Glomerular visceral epithelial cell (primary cell): ENCODE measurements around the gene NFKBIE.

Experiments used
- DNase-seq: peaks from one replicate; pipeline ENCODE4 v3.0.0-alpha.2; 2016; ENCODE audit errors: extremely low spot score

Gene NFKBIE

DNA sequence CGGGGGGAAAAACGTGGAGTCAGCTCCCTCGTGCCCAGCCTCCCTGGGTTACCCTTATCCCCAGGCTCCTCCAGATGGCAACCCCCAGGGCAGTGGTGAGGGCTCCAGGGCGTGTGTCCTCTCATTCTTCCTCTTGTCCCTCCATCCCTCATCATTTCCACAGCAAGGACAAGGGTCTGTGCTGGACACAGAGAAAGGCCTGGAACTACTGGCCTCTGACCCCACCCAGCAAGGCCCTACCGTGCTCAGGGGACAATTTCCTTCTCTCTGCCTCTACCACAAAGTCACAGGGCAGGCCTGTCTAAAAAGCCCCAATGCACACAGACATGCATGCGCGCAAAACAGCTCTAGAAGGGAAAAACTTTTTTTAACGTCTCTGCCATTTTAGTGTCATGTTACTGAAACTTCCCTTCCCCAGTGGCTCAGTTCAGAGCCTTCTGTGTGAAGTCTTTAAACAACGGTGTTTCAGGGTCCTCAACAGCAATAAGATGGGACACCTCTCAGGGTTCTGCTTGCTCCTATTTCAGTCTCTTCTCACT is 7.0 kb downstream of the NFKBIE start:
- DNase-seq, result no peak

DNA sequence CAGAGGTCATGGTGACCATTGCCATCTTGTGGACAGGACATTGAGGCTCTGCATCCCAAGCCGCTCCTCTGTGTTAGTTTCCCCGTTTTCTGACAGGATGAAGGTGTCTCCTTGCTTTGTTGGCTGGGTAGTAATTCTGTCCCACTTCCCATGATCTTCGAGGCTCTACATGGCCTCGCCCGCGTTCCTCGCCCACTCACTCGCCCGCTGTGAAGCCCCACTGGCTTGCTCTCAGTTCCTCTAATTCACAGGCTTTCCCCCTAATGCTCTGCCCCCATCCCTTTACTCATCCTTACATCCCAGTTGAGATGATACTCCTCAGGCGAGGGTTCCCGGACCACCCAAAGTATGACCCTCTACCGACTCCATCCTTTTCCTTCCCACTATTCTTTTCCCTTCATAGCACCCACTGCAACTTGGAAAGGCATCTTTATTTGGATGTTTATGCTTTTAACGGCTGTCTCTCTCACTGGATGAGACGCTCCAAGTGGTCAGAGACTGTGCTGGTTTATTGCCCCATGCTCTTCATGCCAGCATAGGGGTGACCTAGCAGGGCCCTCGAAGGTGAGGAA is 7.5 kb downstream of the NFKBIE start:
- no peak for DNase-seq

DNA sequence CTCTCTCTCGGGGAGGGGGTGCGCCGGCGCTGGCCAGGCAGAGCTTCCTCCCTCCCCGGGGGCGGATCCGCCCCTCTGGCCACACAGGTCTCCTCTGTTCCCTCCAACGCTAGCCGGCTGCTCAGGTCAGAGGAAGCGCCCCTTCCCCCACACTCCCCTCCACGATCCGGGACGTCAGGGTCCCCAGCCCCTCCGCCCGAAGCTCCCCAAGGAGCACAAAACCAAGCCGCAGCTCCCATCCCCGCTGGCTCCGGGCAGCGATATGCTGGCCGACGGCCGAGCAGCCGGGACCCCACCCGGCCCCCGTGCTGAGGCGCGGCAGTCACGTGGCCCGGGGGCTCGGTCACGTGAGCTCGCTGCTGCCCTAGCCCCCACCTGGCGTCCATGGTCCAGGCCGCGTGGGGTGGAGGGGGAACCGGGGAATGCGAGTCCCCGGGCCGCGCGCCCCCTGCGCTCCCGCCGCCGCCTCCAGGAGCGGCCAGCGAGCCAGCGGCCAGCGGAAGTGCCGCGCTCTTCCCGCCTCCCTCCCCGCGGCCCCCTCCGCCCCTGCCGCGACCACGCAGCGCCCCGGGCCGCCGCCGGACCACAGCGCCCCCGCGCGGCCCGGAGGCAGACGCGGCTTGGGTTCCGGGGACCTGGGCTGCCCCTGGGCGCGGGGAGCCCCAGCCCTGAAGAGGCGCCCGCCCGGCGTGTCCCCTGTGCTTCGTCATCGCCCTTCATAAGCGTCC is 8.2 kb downstream of the NFKBIE start, which contains the start of gene SLC35B2:
TSS of gene SLC35B2 (minus strand) at position 504 of the 728 bp plus-strand sequence. CDS start at position 386, 118 bp downstream.
- peak; percentile 81 for DNase-seq

DNA sequence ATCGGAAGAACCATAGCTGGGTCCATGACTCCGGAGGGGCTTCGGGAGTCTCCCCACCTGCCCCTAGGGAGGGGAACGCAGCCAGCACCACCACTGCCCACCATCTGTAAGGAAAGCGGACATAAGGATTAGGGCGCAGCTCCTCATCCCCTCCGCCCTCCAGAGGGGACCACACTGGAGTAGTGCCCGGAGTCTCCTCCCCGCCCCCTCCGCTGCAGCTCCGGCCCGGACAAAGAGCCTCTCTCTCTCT is 8.7 kb downstream of the NFKBIE start:
- DNase-seq, result no peak

DNA sequence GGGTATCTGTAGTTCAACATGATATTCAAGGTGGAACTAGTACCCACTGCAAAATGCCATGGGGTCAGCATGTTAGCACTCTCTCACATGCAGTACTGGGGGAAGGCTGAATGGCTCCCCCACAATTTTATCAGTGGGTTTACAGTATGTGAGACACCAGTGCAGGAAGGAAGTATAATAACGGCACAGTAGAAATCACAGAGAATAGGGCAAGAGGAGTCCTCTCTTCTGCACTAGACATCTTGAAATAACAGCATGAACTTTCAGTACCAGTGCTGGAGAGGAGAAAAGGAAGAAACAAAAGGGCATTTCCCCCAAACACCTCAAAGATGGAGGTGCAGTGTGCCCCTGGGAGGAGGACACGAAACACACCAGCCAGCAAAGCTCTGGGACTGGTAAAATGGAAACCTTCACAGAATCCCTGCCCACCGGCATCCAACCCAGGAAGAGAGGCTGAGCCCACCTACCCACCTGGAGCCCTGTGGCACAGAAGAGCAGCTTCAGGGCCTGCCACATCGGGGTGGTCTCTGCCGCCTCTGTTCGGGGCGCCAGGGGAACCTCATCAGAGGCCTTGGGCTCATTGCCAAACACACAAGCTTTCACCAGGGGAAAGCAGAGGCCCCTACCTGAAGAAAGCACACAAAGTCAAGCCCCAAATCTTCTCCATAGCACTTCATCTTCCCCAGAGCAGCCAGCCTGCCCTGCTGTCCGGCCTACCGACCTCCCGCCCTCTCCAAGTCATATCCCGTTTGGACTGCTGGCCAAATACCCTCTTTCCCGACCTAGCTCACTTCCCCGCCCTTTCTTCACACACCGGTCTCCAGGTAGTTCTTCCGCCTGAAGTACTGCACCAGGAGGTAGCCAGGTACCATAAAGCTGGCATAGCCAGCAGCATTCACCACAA is 9.2 kb downstream of the NFKBIE start:
- DNase-seq, result peak; percentile 33

DNA sequence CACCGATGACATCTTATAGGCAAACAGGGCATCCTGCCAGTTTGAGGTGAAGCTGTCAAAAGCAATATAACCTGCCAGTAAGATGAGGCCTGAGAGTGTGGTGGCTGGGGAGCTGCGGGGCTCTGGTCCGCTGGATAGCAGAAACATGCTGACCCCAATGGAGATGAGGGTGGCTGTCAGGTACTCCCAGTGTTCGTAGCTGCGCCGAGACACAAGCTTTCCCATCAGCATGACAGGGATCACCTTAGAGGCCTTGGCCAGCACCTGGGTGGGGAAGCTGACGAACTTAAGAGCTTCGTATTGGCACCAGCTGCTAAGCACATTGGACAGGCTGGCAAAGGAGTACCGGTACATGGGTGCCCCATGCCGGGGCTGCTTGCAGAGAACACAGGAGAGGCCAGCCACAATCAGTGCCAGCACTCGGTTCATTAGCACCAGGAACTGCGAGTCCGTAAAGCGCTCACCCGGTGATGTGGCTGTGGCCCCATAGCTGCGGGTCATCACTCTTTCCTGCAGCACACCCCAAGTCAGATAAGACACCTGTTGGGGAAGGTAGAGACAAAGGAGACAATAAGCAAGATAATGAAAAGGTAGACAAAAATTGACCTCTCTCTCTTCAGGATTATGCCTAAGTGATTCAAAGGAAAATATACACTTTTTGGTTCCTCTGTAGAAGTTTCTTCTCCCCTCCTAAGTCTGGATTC is 10.1 kb downstream of the NFKBIE start:
- peak; percentile 40 for DNase-seq

DNA sequence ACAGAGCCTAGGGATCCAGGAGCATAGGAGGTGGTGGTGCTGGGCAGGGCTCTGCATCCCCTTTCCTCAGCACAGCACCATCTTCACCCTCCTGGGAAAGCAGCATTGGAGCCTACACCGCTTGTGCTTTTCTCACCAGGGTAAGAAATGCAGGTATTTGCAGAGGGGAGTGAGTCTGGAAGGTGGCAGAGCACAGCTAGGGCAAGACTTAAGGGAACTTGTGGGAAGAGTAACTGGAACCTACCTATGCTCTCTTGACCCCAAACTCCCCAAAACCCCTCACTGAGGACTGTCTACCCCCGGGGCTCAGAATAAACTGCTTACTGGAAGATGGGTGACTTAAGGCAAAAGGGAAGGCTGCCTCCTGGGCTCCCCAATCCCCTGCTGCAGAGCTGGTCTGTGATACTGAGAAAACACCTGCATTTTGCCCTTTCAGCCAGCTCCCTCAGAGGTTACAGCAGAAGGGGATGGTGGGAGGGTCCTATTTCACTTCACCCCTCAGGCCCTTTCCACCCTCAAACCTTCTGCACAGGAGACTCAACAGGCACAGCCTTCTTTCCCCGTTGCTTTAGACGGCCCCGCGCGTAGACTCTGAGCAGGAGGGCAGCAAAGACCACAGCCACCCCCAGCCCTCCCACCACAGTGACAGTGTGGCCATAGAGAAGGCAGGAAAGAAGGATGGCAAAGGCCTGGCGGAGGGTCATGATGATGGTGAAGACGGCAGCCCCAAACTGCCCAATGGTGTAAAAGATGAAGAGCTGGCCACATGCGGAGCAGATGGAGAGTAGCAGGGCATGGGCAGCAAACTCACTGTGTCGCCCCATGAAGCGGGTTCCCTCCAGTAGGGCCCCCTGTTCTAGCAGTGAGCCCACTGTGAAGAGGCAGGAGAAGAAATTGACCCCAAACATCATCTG is 10.9 kb downstream of the NFKBIE start:
- no peak for DNase-seq

DNA sequence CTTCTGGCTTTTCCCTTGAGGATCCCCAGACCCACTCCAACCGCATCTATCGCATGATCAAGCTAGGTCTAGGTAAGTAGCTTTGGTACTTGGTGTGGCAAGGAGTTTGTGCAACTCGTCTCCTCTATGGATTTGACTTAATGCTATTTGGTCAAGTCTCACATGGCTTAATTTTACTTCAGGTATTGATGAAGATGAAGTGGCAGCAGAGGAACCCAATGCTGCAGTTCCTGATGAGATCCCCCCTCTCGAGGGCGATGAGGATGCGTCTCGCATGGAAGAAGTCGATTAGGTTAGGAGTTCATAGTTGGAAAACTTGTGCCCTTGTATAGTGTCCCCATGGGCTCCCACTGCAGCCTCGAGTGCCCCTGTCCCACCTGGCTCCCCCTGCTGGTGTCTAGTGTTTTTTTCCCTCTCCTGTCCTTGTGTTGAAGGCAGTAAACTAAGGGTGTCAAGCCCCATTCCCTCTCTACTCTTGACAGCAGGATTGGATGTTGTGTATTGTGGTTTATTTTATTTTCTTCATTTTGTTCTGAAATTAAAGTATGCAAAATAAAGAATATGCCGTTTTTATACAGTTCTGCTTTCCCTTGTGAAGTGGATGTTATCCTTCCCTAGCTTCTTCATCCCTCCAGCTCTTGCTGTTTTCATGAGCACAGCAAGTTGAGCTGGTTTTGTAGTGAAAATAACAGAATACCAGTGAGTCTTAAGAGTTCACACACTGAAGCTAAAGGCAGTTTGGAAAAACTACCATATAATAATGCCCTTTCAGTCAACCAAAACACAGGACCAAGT is 11.8 kb downstream of the NFKBIE start:
- peak; percentile 67 for DNase-seq

DNA sequence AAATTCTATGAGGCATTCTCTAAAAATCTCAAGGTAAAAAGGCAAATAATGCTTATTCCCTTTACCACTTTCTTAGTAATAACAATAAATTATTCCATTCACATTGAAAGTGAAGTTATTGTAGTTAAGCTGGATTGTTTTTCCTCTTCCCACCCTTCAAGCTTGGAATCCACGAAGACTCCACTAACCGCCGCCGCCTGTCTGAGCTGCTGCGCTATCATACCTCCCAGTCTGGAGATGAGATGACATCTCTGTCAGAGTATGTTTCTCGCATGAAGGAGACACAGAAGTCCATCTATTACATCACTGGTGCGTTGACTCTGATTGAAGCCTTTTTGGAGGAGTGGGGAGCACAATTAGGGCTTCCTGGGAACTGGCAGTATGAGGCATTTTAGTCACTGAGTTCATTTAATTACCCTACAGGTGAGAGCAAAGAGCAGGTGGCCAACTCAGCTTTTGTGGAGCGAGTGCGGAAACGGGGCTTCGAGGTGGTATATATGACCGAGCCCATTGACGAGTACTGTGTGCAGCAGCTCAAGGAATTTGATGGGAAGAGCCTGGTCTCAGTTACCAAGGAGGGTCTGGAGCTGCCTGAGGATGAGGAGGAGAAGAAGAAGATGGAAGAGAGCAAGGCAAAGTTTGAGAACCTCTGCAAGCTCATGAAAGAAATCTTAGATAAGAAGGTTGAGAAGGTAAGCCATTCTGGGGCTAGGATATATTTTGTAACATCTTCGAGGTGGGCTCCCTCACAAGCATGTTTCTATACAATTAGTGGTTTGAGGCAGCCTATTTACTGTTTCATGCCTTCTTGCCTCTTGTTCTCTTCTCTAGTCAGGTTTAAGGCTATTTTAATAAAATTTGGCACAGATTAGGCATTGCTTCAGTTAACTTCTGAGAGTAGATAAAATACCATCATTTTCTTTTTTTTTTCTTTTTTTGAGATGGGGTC is 13.5 kb downstream of the NFKBIE start:
- DNase-seq, result no peak

DNA sequence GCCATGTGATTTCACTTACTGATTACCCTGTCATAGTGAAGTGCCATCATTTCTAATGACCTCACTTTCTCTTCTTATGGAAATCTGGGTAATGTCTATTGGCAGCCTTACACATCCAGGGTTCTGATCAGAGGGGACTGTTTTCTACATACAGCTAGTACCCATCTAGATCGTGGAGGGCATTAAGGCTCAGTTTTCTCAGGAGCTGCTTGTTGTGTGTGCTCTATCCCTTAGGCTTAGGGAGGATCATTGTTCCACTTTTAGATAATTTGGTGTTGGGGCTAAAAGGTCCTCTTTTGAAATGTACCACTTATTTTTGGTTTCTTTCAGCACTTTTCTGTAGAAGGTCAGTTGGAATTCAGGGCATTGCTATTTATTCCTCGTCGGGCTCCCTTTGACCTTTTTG is 14.6 kb downstream of the NFKBIE start:
- DNase-seq, result no peak

DNA sequence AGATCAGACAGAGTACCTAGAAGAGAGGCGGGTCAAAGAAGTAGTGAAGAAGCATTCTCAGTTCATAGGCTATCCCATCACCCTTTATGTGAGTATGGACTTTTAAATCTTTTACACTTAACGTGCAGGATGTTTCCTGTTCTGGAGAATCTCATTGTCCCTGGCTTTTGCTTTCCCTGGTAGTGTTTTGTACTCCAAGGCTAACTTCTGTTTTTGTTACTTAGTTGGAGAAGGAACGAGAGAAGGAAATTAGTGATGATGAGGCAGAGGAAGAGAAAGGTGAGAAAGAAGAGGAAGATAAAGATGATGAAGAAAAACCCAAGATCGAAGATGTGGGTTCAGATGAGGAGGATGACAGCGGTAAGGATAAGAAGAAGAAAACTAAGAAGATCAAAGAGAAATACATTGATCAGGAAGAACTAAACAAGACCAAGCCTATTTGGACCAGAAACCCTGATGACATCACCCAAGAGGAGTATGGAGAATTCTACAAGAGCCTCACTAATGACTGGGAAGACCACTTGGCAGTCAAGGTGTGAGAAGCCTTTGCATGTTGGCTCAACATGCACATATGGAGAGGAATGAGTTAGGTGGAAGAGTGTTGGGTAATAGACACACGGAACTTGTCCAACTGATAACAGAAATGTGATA is 15.2 kb downstream of the NFKBIE start:
- DNase-seq, result no peak

DNA sequence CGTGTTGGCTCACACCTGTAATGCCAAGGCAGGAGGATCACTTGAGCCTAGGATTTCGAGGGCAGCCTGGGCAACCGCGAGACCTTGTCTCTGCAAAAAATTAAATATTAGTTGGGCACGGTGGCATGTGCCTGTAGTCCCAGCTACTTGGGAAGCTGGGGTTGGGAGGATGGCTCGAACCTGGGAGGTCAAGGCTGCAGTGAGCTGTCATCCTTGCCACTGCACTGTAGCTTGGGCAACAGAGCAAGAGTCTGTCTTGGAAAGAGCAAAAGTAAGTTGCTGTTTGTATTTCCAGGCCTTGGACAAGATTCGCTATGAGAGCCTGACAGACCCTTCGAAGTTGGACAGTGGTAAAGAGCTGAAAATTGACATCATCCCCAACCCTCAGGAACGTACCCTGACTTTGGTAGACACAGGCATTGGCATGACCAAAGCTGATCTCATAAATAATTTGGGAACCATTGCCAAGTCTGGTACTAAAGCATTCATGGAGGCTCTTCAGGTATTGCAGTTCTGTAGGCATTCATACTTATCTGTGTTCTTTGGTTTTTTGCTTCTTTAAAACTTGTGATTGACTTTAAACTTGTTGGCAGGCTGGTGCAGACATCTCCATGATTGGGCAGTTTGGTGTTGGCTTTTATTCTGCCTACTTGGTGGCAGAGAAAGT is 16.1 kb downstream of the NFKBIE start:
- DNase-seq, result no peak

DNA sequence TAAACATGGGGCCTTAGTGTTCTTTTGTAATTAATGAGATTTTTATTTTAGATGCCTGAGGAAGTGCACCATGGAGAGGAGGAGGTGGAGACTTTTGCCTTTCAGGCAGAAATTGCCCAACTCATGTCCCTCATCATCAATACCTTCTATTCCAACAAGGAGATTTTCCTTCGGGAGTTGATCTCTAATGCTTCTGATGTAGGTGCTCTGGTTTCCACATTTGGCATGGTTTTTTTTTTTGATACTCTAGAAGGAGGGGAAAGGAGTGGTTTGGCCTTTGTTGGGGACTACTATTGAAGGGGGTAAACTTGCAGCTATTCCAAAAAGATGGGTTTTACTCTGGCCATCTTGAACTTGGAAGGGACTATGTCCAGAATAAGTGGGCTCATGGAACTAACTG is 16.8 kb downstream of the NFKBIE start:
- no peak for DNase-seq

DNA sequence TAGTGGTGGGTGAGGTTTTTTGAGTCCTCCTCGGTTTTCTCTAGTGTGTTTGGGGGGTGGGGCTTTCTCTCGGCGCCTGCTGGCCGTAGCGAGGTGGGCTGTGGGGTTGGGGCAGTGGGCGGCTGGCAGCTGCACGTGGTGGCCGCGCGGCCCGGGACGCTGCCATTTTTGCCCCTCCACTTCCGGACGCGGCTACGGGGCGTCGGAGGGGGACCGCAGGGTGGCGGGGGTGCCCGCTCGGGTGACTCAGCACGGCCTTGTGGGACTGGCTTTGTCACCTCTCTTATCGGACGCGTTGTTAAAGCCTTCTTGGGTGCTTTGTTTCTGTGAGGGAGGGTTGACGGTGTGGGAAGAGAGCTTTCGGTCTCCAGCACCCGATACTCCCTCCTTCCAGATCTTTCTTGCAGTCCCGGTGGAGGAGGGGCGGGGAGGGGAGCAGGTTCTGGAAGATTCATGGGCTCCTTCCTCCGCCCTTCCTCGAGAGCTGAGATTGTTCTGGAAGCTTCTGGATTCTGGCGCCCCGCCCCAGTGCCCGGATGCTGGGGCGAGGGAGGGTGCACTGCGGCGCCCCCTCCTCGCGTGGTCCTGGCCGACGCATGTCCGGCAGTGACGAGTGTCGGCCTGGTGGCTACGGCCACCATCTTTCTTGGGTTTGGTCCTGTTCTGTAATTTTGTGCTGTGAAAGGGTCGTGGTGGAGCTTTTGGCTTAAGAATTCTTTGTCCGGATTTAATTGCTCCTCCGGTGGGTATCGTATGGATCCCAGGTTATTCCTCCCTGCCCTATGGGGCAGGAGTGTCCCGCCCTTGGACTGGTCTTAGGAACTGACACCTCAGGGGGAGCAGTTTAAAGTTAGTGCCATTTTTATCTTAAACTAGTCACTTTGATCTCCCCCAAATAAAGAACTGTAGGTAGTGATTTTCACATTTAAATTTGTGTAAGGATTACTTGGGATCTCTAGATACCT is 17.7 kb downstream of the NFKBIE start:
- DNase-seq, result peak; percentile 61

DNA sequence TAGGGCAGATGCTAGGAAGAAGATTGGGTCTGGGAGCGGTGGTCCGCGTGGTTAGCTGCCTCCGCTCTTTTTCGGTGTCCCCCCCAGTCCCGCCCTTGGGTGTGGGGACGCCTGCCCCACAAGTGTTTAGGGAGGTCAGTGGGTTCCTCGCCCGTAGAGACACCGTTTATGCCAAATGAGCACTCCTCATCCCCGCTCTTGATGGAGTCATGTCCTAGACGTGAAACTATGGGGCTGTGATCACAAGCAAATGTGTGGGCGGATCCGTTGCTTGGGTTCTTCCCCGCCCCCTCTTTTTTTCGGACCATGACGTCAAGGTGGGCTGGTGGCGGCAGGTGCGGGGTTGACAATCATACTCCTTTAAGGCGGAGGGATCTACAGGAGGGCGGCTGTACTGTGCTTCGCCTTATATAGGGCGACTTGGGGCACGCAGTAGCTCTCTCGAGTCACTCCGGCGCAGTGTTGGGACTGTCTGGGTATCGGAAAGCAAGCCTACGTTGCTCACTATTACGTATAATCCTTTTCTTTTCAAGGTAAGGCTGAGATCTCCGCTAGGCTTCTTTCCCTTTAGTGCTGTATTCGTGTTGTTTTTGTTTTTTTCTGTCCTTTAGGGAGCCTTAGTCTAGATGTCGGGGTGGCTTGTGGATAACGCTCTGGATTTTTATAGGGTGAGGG is 18.6 kb downstream of the NFKBIE start, which contains the start of gene HSP90AB1:
TSS of gene HSP90AB1 (plus strand) at position 439 of the 675 bp plus-strand sequence. CDS start 1,529 bp downstream, outside the sequence.
- peak; percentile 99 for DNase-seq
